Islet precursor cell (in vitro differentiated cells): ENCODE results near the gene MB.
A peak's percentile ranks its signal among the peaks of the same experiment; 100 is the strongest.

ENCODE experiments used
- DNase-seq: peaks from one replicate; pipeline ENCODE4 v3.0.0-alpha.2; 2018

Gene MB

GRCh38 chr22:35593071-35593890 is 23.8 kb downstream of the MB start:
- no peak for DNase-seq

- peak; percentile 61 for DNase-seq
Observed at GRCh38 chr22:35592418-35592967, 24.6 kb downstream of the MB start.

- no peak for DNase-seq
Observed at GRCh38 chr22:35591714-35592417, 25.3 kb downstream of the MB start.

- peak; percentile 71 for DNase-seq
Observed at GRCh38 chr22:35590634-35591295, 26.4 kb downstream of the MB start.

GRCh38 chr22:35589756-35590093 is 27.4 kb downstream of the MB start:
- DNase-seq: no peak

GRCh38 chr22:35589071-35589755 is 27.9 kb downstream of the MB start:
- DNase-seq: peak; percentile 99

- DNase-seq: no peak
Observed at GRCh38 chr22:35587896-35588295, 29.2 kb downstream of the MB start.

GRCh38 chr22:35587447-35587870 is 29.7 kb downstream of the MB start:
- DNase-seq: peak; percentile 73

GRCh38 chr22:35586771-35587170 is 30.4 kb downstream of the MB start:
- peak; percentile 53 for DNase-seq

GRCh38 chr22:35582861-35583670 is 34.1 kb downstream of the MB start:
- peak; percentile 83 for DNase-seq

- no peak for DNase-seq
Observed at GRCh38 chr22:35582218-35582860, 34.8 kb downstream of the MB start.

- DNase-seq: no peak
Observed at GRCh38 chr22:35581023-35581413, 36.1 kb downstream of the MB start.

GRCh38 chr22:35580351-35581022 is 36.6 kb downstream of the MB start:
- no peak for DNase-seq

GRCh38 chr22:35578836-35579575 is 38.1 kb downstream of the MB start:
- no peak for DNase-seq

GRCh38 chr22:35577799-35578659 is 39.1 kb downstream of the MB start:
- DNase-seq: no peak

GRCh38 chr22:35576671-35577070 is 40.5 kb downstream of the MB start:
- DNase-seq: no peak

GRCh38 chr22:35575116-35575748 is 41.9 kb downstream of the MB start:
- DNase-seq: no peak

- DNase-seq: no peak
Observed at GRCh38 chr22:35572556-35572955, 44.6 kb downstream of the MB start.
